ENCODE data around the gene OR2AK2. TPM values are rescaled to one million over a fixed set of nuclear protein-coding genes. Genes with fewer than 3 reads are reported as not detected.
A peak's percentile ranks its signal among the peaks of the same experiment; 100 is the strongest.

The OR2AK2 gene
- total RNA-seq (under 1 TPM in 1 of 2 experiments, not detected in 1; 0.35 TPM), polyA plus RNA-seq (not detected)

GRCh38 chr1:247964933-247965332, at the start of gene OR2AK2:
Gene OR2AK2 (plus strand): TSS chr1:247965233. CDS start chr1:247965377, 144 bp downstream.
- no peak within 1 kb of the TSS for H3K27ac ChIP-seq (ENCODE audit: low read depth, low read length)
- no peaks in the 10 kb centered on the region for H3K4me1 ChIP-seq (ENCODE audit: insufficient read depth, low read length)
- H3K4me3 Mint-ChIP-seq: peak within 1 kb of the TSS in 1 of 8 donors; percentile 21
- H3K27me3 ChIP-seq (ENCODE audit: insufficient read depth, low read length): no peaks in the 10 kb centered on the region
- H3K9me3 ChIP-seq (ENCODE audit: control insufficient read depth in 1 of 2, low read length in 2 of 2): no peaks in the 10 kb centered on the region
- H3K9me3 Mint-ChIP-seq: peaks cover 4 to 16% (median 10%) of the 10 kb centered on the region in 8 donors
- peaks cover 0 to 5% (median 2%) of the 10 kb centered on the region in 4 donors for H3K4me1 Mint-ChIP-seq
- ChIA-PET POLR2A (ENCODE audit: partially characterized antibody) (no interaction called here), CTCF (ENCODE audit: partially characterized antibody) (no interaction called here)
- intact Hi-C loops (cut with micrococcal nuclease): no loop called here
- H3K27ac Mint-ChIP-seq: no peak within 1 kb of the TSS
- no peak for DNase-seq
- no peak within 1 kb of the TSS for H3K4me3 ChIP-seq (ENCODE audit: low read length in 2 of 2)
- H3K27me3 Mint-ChIP-seq: no peaks in the 10 kb centered on the region
- no peaks in the 10 kb centered on the region for H3K36me3 ChIP-seq (ENCODE audit: insufficient read depth, low read length)
- peaks cover 4 to 6% of the 10 kb centered on the region in 2 donors for H3K36me3 Mint-ChIP-seq

- Mint-ChIP-seq H3K27ac (no peak within 1 kb of the TSS), H3K4me1 (no peaks in the 10 kb centered on the region), H3K36me3 (no peaks in the 10 kb centered on the region), H3K4me3 (no peak within 1 kb of the TSS), H3K9me3 (no peaks in the 10 kb centered on the region), H3K27me3 (peaks cover 2 to 5% of the 10 kb centered on the region in 2 donors)
- DNase-seq: no peak
- H3K36me3 ChIP-seq (ENCODE audit: insufficient read depth, low read length): no peaks in the 10 kb centered on the region
- H3K4me3 ChIP-seq (ENCODE audit: low read length in 2 of 2): no peak within 1 kb of the TSS
- no peaks in the 10 kb centered on the region for H3K27me3 ChIP-seq (ENCODE audit: insufficient read depth, low read length)
- intact Hi-C loops (cut with micrococcal nuclease): no loop called here
- H3K27ac ChIP-seq (ENCODE audit: low read depth, low read length): no peak within 1 kb of the TSS
- H3K4me1 ChIP-seq (ENCODE audit: insufficient read depth, low read length): no peaks in the 10 kb centered on the region
- ChIA-PET POLR2A (ENCODE audit: partially characterized antibody) (no interaction called here), CTCF (ENCODE audit: partially characterized antibody) (no interaction called here)
- no peaks in the 10 kb centered on the region for H3K9me3 ChIP-seq (ENCODE audit: control insufficient read depth in 1 of 2, low read length in 2 of 2)
Observed at GRCh38 chr1:247919952-247920351, 45.1 kb upstream of the OR2AK2 start, which contains the start of gene OR2T8. Gene OR2T8 (plus strand): TSS chr1:247920252. CDS start chr1:247921018, 766 bp downstream.

GRCh38 chr1:247923941-247924340, 41.1 kb upstream of the OR2AK2 start:
- H3K27ac ChIP-seq (ENCODE audit: low read depth, low read length): no peak overlapping the region
- H3K4me1 Mint-ChIP-seq: no peaks in the 10 kb centered on the region
- peaks cover 0 to 5% of the 10 kb centered on the region in 2 donors for H3K27me3 Mint-ChIP-seq
- H3K4me3 ChIP-seq (ENCODE audit: low read length in 2 of 2): no peak overlapping the region
- ChIA-PET POLR2A (ENCODE audit: partially characterized antibody) (no interaction called here), CTCF (ENCODE audit: partially characterized antibody) (no interaction called here)
- peaks cover 0 to 4% (median 0%) of the 10 kb centered on the region in 8 donors for H3K9me3 Mint-ChIP-seq
- H3K4me3 Mint-ChIP-seq: no peak overlapping the region
- no peak for DNase-seq
- H3K9me3 ChIP-seq (ENCODE audit: control insufficient read depth in 1 of 2, low read length in 2 of 2): no peaks in the 10 kb centered on the region
- intact Hi-C loops (cut with micrococcal nuclease): no loop called here
- H3K36me3 Mint-ChIP-seq: no peaks in the 10 kb centered on the region
- H3K27me3 ChIP-seq (ENCODE audit: insufficient read depth, low read length): no peaks in the 10 kb centered on the region
- H3K4me1 ChIP-seq (ENCODE audit: insufficient read depth, low read length): no peaks in the 10 kb centered on the region
- no peak overlapping the region for H3K27ac Mint-ChIP-seq
- H3K36me3 ChIP-seq (ENCODE audit: insufficient read depth, low read length): no peaks in the 10 kb centered on the region

- H3K36me3 Mint-ChIP-seq: no peaks in the 10 kb centered on the region
- peaks cover 0 to 5% (median 0%) of the 10 kb centered on the region in 8 donors for H3K9me3 Mint-ChIP-seq
- Histone ChIP-seq H3K4me1 (ENCODE audit: insufficient read depth, low read length) (no peaks in the 10 kb centered on the region), H3K27ac (ENCODE audit: low read depth, low read length) (no peak within 1 kb of the TSS), H3K9me3 (ENCODE audit: control insufficient read depth in 1 of 2, low read length in 2 of 2) (no peaks in the 10 kb centered on the region), H3K27me3 (ENCODE audit: insufficient read depth, low read length) (no peaks in the 10 kb centered on the region), H3K4me3 (ENCODE audit: low read length in 2 of 2) (no peak within 1 kb of the TSS), H3K36me3 (ENCODE audit: insufficient read depth, low read length) (no peaks in the 10 kb centered on the region)
- POLR2A ChIA-PET (ENCODE audit: partially characterized antibody): no interaction called here
- DNase-seq: no peak
- CTCF ChIA-PET (ENCODE audit: partially characterized antibody): no interaction called here
- H3K4me3 Mint-ChIP-seq: no peak within 1 kb of the TSS
- intact Hi-C loops (cut with micrococcal nuclease): no loop called here
- peaks cover 0 to 5% of the 10 kb centered on the region in 2 donors for H3K27me3 Mint-ChIP-seq
- H3K4me1 Mint-ChIP-seq: no peaks in the 10 kb centered on the region
- no peak within 1 kb of the TSS for H3K27ac Mint-ChIP-seq
Observed at GRCh38 chr1:247924868-247925267, 40.2 kb upstream of the OR2AK2 start, which contains the start of gene OR2AJ1. Gene OR2AJ1 (plus strand): TSS chr1:247924889. CDS start chr1:247933769, 8,880 bp downstream.

GRCh38 chr1:247933989-247934388, 31.0 kb upstream of the OR2AK2 start:
- Histone ChIP-seq H3K4me1 (ENCODE audit: insufficient read depth, low read length) (no peaks in the 10 kb centered on the region), H3K27ac (ENCODE audit: low read depth, low read length) (no peak overlapping the region), H3K36me3 (ENCODE audit: insufficient read depth, low read length) (no peaks in the 10 kb centered on the region), H3K9me3 (ENCODE audit: control insufficient read depth in 1 of 2, low read length in 2 of 2) (no peaks in the 10 kb centered on the region), H3K27me3 (ENCODE audit: insufficient read depth, low read length) (no peaks in the 10 kb centered on the region), H3K4me3 (ENCODE audit: low read length in 2 of 2) (no peak overlapping the region)
- Mint-ChIP-seq H3K27ac (no peak overlapping the region), H3K36me3 (no peaks in the 10 kb centered on the region), H3K4me3 (no peak overlapping the region), H3K4me1 (peaks cover 0 to 6% (median 2%) of the 10 kb centered on the region in 4 donors), H3K9me3 (peaks cover 0 to 12% (median 0%) of the 10 kb centered on the region in 8 donors), H3K27me3 (peaks cover 0 to 2% of the 10 kb centered on the region in 2 donors)
- CTCF ChIA-PET (ENCODE audit: partially characterized antibody): no interaction called here
- intact Hi-C loops (cut with micrococcal nuclease): no loop called here
- no peak for DNase-seq
- POLR2A ChIA-PET (ENCODE audit: partially characterized antibody): no interaction called here

- no peaks in the 10 kb centered on the region for H3K4me1 ChIP-seq (ENCODE audit: insufficient read depth, low read length)
- H3K27me3 ChIP-seq (ENCODE audit: insufficient read depth, low read length): no peaks in the 10 kb centered on the region
- H3K9me3 Mint-ChIP-seq: peaks cover 0 to 11% (median 0%) of the 10 kb centered on the region in 8 donors
- H3K4me1 Mint-ChIP-seq: peaks cover 0 to 6% (median 4%) of the 10 kb centered on the region in 4 donors
- no peak overlapping the region for H3K27ac ChIP-seq (ENCODE audit: low read depth, low read length)
- POLR2A ChIA-PET (ENCODE audit: partially characterized antibody): no interaction called here
- peak overlapping the region in 2 of 8 donors; percentile 55 to 59 for H3K4me3 Mint-ChIP-seq
- H3K4me3 ChIP-seq (ENCODE audit: low read length in 2 of 2): no peak overlapping the region
- H3K9me3 ChIP-seq (ENCODE audit: control insufficient read depth in 1 of 2, low read length in 2 of 2): no peaks in the 10 kb centered on the region
- no peak overlapping the region for H3K27ac Mint-ChIP-seq
- intact Hi-C loops (cut with micrococcal nuclease): no loop called here
- no peaks in the 10 kb centered on the region for H3K36me3 ChIP-seq (ENCODE audit: insufficient read depth, low read length)
- DNase-seq: no peak
- H3K36me3 Mint-ChIP-seq: no peaks in the 10 kb centered on the region
- CTCF ChIA-PET (ENCODE audit: partially characterized antibody): interaction anchor here (0.8 kb wide), 1 partner anchor 9 kb away, joined by 3 read pairs; no protein-coding TSS in a partner anchor
- H3K27me3 Mint-ChIP-seq: peaks cover 0 to 2% of the 10 kb centered on the region in 2 donors
Observed at GRCh38 chr1:247935781-247936180, 29.3 kb upstream of the OR2AK2 start.

- H3K27me3 Mint-ChIP-seq: no peaks in the 10 kb centered on the region
- peaks cover 2 to 6% (median 4%) of the 10 kb centered on the region in 4 donors for H3K4me1 Mint-ChIP-seq
- no peak overlapping the region for H3K4me3 ChIP-seq (ENCODE audit: low read length in 2 of 2)
- H3K27ac Mint-ChIP-seq: peak overlapping the region in 1 of 7 donors; percentile 81
- no peak overlapping the region for H3K27ac ChIP-seq (ENCODE audit: low read depth, low read length)
- H3K9me3 ChIP-seq (ENCODE audit: control insufficient read depth in 1 of 2, low read length in 2 of 2): no peaks in the 10 kb centered on the region
- peaks cover 0 to 11% (median 0%) of the 10 kb centered on the region in 8 donors for H3K9me3 Mint-ChIP-seq
- ChIA-PET CTCF (ENCODE audit: partially characterized antibody) (interaction anchor here (0.8 kb wide), 1 partner anchor 8 kb away, joined by 3 read pairs; no protein-coding TSS in a partner anchor), POLR2A (ENCODE audit: partially characterized antibody) (no interaction called here)
- no peaks in the 10 kb centered on the region for H3K36me3 ChIP-seq (ENCODE audit: insufficient read depth, low read length)
- intact Hi-C loops (cut with micrococcal nuclease): no loop called here
- no peaks in the 10 kb centered on the region for H3K4me1 ChIP-seq (ENCODE audit: insufficient read depth, low read length)
- no peak for DNase-seq
- no peaks in the 10 kb centered on the region for H3K27me3 ChIP-seq (ENCODE audit: insufficient read depth, low read length)
- no peaks in the 10 kb centered on the region for H3K36me3 Mint-ChIP-seq
- peak overlapping the region in 4 of 8 donors; percentile 8 to 59 (median 40) for H3K4me3 Mint-ChIP-seq
Observed at GRCh38 chr1:247936415-247936814, 28.6 kb upstream of the OR2AK2 start.
